HepG2 (cell line): ENCODE measurements around the gene P4HTM. TPM values are rescaled to one million over a fixed set of nuclear protein-coding genes. Genes with fewer than 3 reads are reported as not detected.

Experiments used
- AGO2 ChIP-seq: fragments of 200-400 bp; formaldehyde crosslinking; optimal IDR thresholded peaks from 2 replicates; pipeline ENCODE3; 2017; ENCODE audit warnings: mild to moderate bottlenecking, low read depth, low read length, moderate library complexity
- AKNA ChIP-seq: sonication (generic); formaldehyde crosslinking; IDR thresholded peaks from 2 replicates; pipeline ENCODE4 v1.4.0; 2020; ENCODE audit warnings: missing genetic modification reagents, borderline replicate concordance
- CBX1 ChIP-seq: IDR thresholded peaks from one replicate; pipeline ENCODE4 v1.6.1; 2016; ENCODE audit warnings: antibody characterized with exemption, low read depth
- GRHL1 ChIP-seq: sonication (generic); formaldehyde crosslinking; conservative IDR thresholded peaks from 2 replicates; pipeline ENCODE4 v1.8.0; 2022; ENCODE audit warnings: missing genetic modification reagents
- IKZF1 ChIP-seq: fragments of 450-650 bp; IDR thresholded peaks from 2 replicates; pipeline ENCODE4 v1.7.1; 2016
- RARA ChIP-seq: IDR thresholded peaks from 2 replicates; pipeline ENCODE4 v1.6.1; 2016; ENCODE audit warnings: missing genetic modification reagents, missing compliant biosample characterization
- RXRB ChIP-seq: IDR thresholded peaks from 2 replicates; pipeline ENCODE4 v1.6.1; 2016; ENCODE audit warnings: borderline replicate concordance, missing genetic modification reagents, missing compliant biosample characterization
- ZNF142 ChIP-seq: sonication (generic); formaldehyde crosslinking; IDR thresholded peaks from 2 replicates; pipeline ENCODE4 v1.4.0; 2020; ENCODE audit warnings: missing genetic modification reagents
- ZNF274 ChIP-seq: sonication (generic); formaldehyde crosslinking; IDR thresholded peaks from 2 replicates; pipeline ENCODE4 v1.5.1; 2020; ENCODE audit warnings: mild to moderate bottlenecking, missing genetic modification reagents
- ZNF567 ChIP-seq: sonication (generic); formaldehyde crosslinking; IDR thresholded peaks from 2 replicates; pipeline ENCODE4 v1.8.1; 2023; ENCODE audit warnings: mild to moderate bottlenecking, missing genetic modification reagents, borderline replicate concordance
- ZNF572 ChIP-seq: sonication (generic); formaldehyde crosslinking; IDR thresholded peaks from 2 replicates; pipeline ENCODE4 v1.5.1; 2020; ENCODE audit warnings: mild to moderate bottlenecking, missing genetic modification reagents
- ZNF713 ChIP-seq: sonication (generic); formaldehyde crosslinking; IDR thresholded peaks from 2 replicates; pipeline ENCODE4 v1.4.0; 2020; ENCODE audit warnings: mild to moderate bottlenecking, missing genetic modification reagents
- ZNF772 ChIP-seq: sonication (generic); formaldehyde crosslinking; IDR thresholded peaks from 2 replicates; pipeline ENCODE4 v1.5.0; 2020; ENCODE audit warnings: mild to moderate bottlenecking, missing genetic modification reagents
- polyA plus RNA-seq, 8 experiments: library from polyadenylated mRNA; depleted of rRNA in 3 of 8; stranded (reverse) in 7 of 8; unstranded in 1 of 8; fragments of >200 nt; fragmentation: Illumina TruSeq in 4 of 8; extraction: Trizol in 4 of 8; gene quantifications; 2 replicates each; pipeline versions ENCODE4 v1.2.1 to v1.2.3, GENCODE V29; 2011 to 2016; ENCODE audit warnings: low read depth in 4 of 8, missing spikeins in 1 of 8, mixed read lengths in 1 of 8; ENCODE audit not compliant: insufficient read depth in 1 of 8
- total RNA-seq, 5 experiments: library from RNA; depleted of rRNA; stranded (reverse); fragments of >200 nt; fragmentation: Illumina TruSeq; extraction: Trizol; gene quantifications; 2 replicates each; pipeline ENCODE4 v1.2.3, GENCODE V29; 2016; ENCODE audit warnings: low read depth in 1 of 5
- TF ChIP-seq, protein P1 (sequence below): sonication (generic); formaldehyde crosslinking; IDR thresholded peaks from 2 replicates; pipeline ENCODE4 v1.4.0; 2020; ENCODE audit warnings: missing genetic modification reagents

P4HTM gene
- total and polyA plus RNA-seq, 2 of the 13 experiments (the other 11 are each of a cell fraction or from before 2014, with no cell fraction given) = 0.01 TPM; not detected in 1

- TF ChIP-seq AKNA (CRISPR knock-in tag) (no peak), ZNF713 (no peak), AGO2 (peak; percentile 73), ZNF567 (CRISPR knock-in tag) (peak; percentile 30; the same call in 1 of the 2 replicates), IKZF1 (no peak), RARA (peak; percentile 52; the same call in 1 of the 2 replicates), RXRB (CRISPR knock-in tag) (peak; percentile 39; the same call in 1 of the 2 replicates), ZNF274 (CRISPR knock-in tag) (no peak), CBX1 (no peak), GRHL1 (CRISPR knock-in tag) (no peak), ZNF772 (peak; percentile 89), ZNF142 (CRISPR knock-in tag) (0 out of 2 replicates have a peak, but pooled peaks have one; percentile 15), ZNF572 (CRISPR knock-in tag) (no peak)
- TF ChIP-seq, protein P1, sequence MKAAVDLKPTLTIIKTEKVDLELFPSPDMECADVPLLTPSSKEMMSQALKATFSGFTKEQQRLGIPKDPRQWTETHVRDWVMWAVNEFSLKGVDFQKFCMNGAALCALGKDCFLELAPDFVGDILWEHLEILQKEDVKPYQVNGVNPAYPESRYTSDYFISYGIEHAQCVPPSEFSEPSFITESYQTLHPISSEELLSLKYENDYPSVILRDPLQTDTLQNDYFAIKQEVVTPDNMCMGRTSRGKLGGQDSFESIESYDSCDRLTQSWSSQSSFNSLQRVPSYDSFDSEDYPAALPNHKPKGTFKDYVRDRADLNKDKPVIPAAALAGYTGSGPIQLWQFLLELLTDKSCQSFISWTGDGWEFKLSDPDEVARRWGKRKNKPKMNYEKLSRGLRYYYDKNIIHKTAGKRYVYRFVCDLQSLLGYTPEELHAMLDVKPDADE (CRISPR knock-in tag) = peak; percentile 81; the same call in 1 of the 2 replicates
Observed at GRCh38 chr3:49021813-49022687, 32.0 kb downstream of the P4HTM start, which contains the start of gene NDUFAF3 (continued).
